ENCODE data around the gene ITPR1. TPM values are rescaled to one million over a fixed set of nuclear protein-coding genes. Genes with fewer than 3 reads are reported as not detected.

Gene ITPR1
- polyA plus RNA-seq, 1 of the 3 experiments (the other 2 are of a cell fraction): 5.9 TPM

- no peaks in the 10 kb centered on the region for H3K9me2 ChIP-seq
- H3K9me3 ChIP-seq: no peaks in the 10 kb centered on the region
- TF ChIP-seq NFIC (IDR thresholded peaks at IDR 0.05; ENCODE audit: borderline replicate concordance): no peak
- TF ChIP-seq EZH2phosphoT487 (IDR thresholded peaks at IDR 0.05; ENCODE audit: borderline replicate concordance, low read depth): no peak
- no peak for TF ChIP-seq TAF1 (IDR thresholded peaks at IDR 0.05; ENCODE audit: borderline replicate concordance, low read depth, low read length)
- TF ChIP-seq, protein P1, sequence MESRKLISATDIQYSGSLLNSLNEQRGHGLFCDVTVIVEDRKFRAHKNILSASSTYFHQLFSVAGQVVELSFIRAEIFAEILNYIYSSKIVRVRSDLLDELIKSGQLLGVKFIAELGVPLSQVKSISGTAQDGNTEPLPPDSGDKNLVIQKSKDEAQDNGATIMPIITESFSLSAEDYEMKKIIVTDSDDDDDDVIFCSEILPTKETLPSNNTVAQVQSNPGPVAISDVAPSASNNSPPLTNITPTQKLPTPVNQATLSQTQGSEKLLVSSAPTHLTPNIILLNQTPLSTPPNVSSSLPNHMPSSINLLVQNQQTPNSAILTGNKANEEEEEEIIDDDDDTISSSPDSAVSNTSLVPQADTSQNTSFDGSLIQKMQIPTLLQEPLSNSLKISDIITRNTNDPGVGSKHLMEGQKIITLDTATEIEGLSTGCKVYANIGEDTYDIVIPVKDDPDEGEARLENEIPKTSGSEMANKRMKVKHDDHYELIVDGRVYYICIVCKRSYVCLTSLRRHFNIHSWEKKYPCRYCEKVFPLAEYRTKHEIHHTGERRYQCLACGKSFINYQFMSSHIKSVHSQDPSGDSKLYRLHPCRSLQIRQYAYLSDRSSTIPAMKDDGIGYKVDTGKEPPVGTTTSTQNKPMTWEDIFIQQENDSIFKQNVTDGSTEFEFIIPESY (IDR thresholded peaks at IDR 0.05; ENCODE audit: borderline replicate concordance, low read depth): no peak
- no peak for TF ChIP-seq ELF1 (IDR thresholded peaks at IDR 0.05)
- no peak for TF ChIP-seq MXI1 (IDR thresholded peaks at IDR 0.05; ENCODE audit: low read depth, low read length)
- no peak for TF ChIP-seq RXRA (IDR thresholded peaks at IDR 0.05; ENCODE audit: borderline replicate concordance, low read depth)
- no peak for TF ChIP-seq POLR2AphosphoS5 (IDR thresholded peaks at IDR 0.05; ENCODE audit: low read depth, low read length)
- no peak for TF ChIP-seq REST (IDR thresholded peaks at IDR 0.05; ENCODE audit: low read depth, low read length)
- TF ChIP-seq GABPA (IDR thresholded peaks at IDR 0.05; ENCODE audit: low read depth): no peak
- TF ChIP-seq GATA2 (CRISPR knock-in tag; IDR thresholded peaks at IDR 0.05): no peak
- no peak for TF ChIP-seq FOSL2 (IDR thresholded peaks at IDR 0.05; ENCODE audit: borderline replicate concordance, low read depth)
- CTCF ChIA-PET: no interaction called here
- H3K27me3 ChIP-seq (ENCODE audit: insufficient read depth): no peaks in the 10 kb centered on the region
- H3K4me1 ChIP-seq (ENCODE audit: control insufficient read depth in 1 of 2, insufficient read depth in 2 of 2, low read depth in 1 of 2, low read length in 1 of 2): peaks cover 0 to under 1% of the 10 kb centered on the region in 2 experiments; a peak in 1 of 4 replicates
- 77% methylated on average over 7 of the region's 7 CpGs for WGBS (ENCODE audit: low lambda C conversion rate)
- H3K9ac ChIP-seq: no peak overlapping the region
- DNase-seq: no peak
- no peak overlapping the region for H2AFZ ChIP-seq (ENCODE audit: low read depth)
- H3K4me2 ChIP-seq: no peak overlapping the region
- no peak overlapping the region for H3K4me3 ChIP-seq (ENCODE audit: low read depth in 2 of 2, low read length in 1 of 2)
- H3K36me3 ChIP-seq (replicated peaks in 1 of 2; ENCODE audit: control insufficient read depth in 1 of 2, insufficient read depth in 2 of 2, low read length in 1 of 2): peaks cover 0 to 25% of the 10 kb centered on the region in 2 experiments
- H3K27ac ChIP-seq (ENCODE audit: low read depth in 2 of 2, low read length in 1 of 2): no peak overlapping the region
- H3K79me2 ChIP-seq (ENCODE audit: insufficient read depth): no peaks in the 10 kb centered on the region
- H3F3A ChIP-seq (replicated peaks; ENCODE audit: insufficient read depth): no peaks in the 10 kb centered on the region
- POLR2A ChIA-PET: no interaction called here
- no peaks in the 10 kb centered on the region for H4K20me1 ChIP-seq (ENCODE audit: insufficient read depth)
These were observed 167.8 kb downstream of the ITPR1 start for GRCh38 chr3:4660936-4661335.

DNA sequence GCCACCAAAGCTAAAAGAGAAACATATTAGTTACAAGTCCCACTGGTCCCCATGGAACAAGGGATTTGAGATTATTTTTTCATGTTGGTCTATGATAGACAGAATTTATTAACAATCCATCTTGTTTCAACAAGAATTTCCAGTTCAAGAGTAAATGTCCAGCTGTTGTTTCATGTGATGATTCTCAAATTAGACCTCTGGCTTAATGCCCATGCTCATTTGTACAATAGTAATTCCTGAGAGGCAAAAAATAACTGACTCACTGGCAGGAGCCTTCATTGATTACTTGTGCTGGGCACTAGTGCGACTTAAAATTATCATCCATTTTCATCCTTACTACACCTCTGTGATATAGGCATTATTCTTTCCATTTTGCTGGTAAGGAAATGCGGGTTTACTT is 171.3 kb downstream of the ITPR1 start:
- no peak overlapping the region for H3K27ac ChIP-seq (ENCODE audit: low read depth in 2 of 2, low read length in 1 of 2)
- no peaks in the 10 kb centered on the region for H3K9me3 ChIP-seq
- H3K4me1 ChIP-seq (ENCODE audit: control insufficient read depth in 1 of 2, insufficient read depth in 2 of 2, low read depth in 1 of 2, low read length in 1 of 2): no peaks in the 10 kb centered on the region
- H3K36me3 ChIP-seq (replicated peaks in 1 of 2; ENCODE audit: control insufficient read depth in 1 of 2, insufficient read depth in 2 of 2, low read length in 1 of 2): peaks cover 0 to 34% of the 10 kb centered on the region in 2 experiments
- H3K4me2 ChIP-seq: no peak overlapping the region
- no peak overlapping the region for H3K4me3 ChIP-seq (ENCODE audit: low read depth in 2 of 2, low read length in 1 of 2)
- no peak overlapping the region for H2AFZ ChIP-seq (ENCODE audit: low read depth)
- CTCF ChIA-PET: interaction anchor here (0.6 to 2.4 kb wide), 2 partner anchors 9 to 393 kb away, joined by 3 to 11 read pairs; no protein-coding TSS in a partner anchor
- no peak for DNase-seq
- H3K9ac ChIP-seq: no peak overlapping the region
- 93% methylated on average over 2 of the region's 2 CpGs for WGBS (ENCODE audit: low lambda C conversion rate)
- POLR2A ChIA-PET: no interaction called here
- H3K9me2 ChIP-seq: no peaks in the 10 kb centered on the region
- no peaks in the 10 kb centered on the region for H3K79me2 ChIP-seq (ENCODE audit: insufficient read depth)
- no peaks in the 10 kb centered on the region for H4K20me1 ChIP-seq (ENCODE audit: insufficient read depth)
- no peaks in the 10 kb centered on the region for H3F3A ChIP-seq (replicated peaks; ENCODE audit: insufficient read depth)
- H3K27me3 ChIP-seq (ENCODE audit: insufficient read depth): no peaks in the 10 kb centered on the region
- TF ChIP-seq, protein P2, sequence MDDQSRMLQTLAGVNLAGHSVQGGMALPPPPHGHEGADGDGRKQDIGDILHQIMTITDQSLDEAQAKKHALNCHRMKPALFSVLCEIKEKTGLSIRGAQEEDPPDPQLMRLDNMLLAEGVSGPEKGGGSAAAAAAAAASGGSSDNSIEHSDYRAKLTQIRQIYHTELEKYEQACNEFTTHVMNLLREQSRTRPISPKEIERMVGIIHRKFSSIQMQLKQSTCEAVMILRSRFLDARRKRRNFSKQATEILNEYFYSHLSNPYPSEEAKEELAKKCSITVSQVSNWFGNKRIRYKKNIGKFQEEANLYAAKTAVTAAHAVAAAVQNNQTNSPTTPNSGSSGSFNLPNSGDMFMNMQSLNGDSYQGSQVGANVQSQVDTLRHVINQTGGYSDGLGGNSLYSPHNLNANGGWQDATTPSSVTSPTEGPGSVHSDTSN (IDR thresholded peaks at IDR 0.05): no peak
- TF ChIP-seq RCOR1 (IDR thresholded peaks at IDR 0.05; ENCODE audit: low read length) (no peak), RFX5 (IDR thresholded peaks at IDR 0.05; ENCODE audit: low read length) (no peak), USF1 (IDR thresholded peaks at IDR 0.05; ENCODE audit: borderline replicate concordance, low read depth) (no peak), TAF1 (IDR thresholded peaks at IDR 0.05; ENCODE audit: borderline replicate concordance, low read depth, low read length) (no peak), RXRA (IDR thresholded peaks at IDR 0.05; ENCODE audit: borderline replicate concordance, low read depth) (no peak), GABPA (IDR thresholded peaks at IDR 0.05; ENCODE audit: low read depth) (no peak), SMC3 (IDR thresholded peaks at IDR 0.05; ENCODE audit: low read depth, low read length) (no peak)

Measured in SK-N-SH (cell line).